ENCODE data around the gene OR10A6. TPM values are rescaled to one million over a fixed set of nuclear protein-coding genes. Genes with fewer than 3 reads are reported as not detected.

OR10A6 gene
- total RNA-seq, 1 donor from 2014 or later = not detected

Other genes with a start within 250 kb of the OR10A6 start
- not detected in 2 replicates for gene OVCH2, start 224.8 kb downstream of the OR10A6 start, total RNA-seq
- gene OR5P2, start 134.3 kb downstream of the OR10A6 start, total RNA-seq = not detected in 2 replicates
- gene OR5P3, start 100.4 kb downstream of the OR10A6 start, total RNA-seq = not detected in 2 replicates
- gene OR10A3, start 10.4 kb upstream of the OR10A6 start, total RNA-seq = not detected in 2 replicates
- gene NLRP10, start 34.2 kb upstream of the OR10A6 start, total RNA-seq = under 0.01 TPM in 1 of 2 replicates, not detected in the other
- gene EIF3F, start 56.1 kb upstream of the OR10A6 start, total RNA-seq = 327 and 354 TPM in 2 replicates
- 1.3 and 1.8 TPM in 2 replicates for gene TUB, start 149.9 kb upstream of the OR10A6 start, total RNA-seq
- under 0.01 TPM in 1 of 2 replicates, not detected in the other for gene RIC3, start 237.8 kb upstream of the OR10A6 start, total RNA-seq